ENCODE results near the gene PIH1D1.

PIH1D1 gene

DNA sequence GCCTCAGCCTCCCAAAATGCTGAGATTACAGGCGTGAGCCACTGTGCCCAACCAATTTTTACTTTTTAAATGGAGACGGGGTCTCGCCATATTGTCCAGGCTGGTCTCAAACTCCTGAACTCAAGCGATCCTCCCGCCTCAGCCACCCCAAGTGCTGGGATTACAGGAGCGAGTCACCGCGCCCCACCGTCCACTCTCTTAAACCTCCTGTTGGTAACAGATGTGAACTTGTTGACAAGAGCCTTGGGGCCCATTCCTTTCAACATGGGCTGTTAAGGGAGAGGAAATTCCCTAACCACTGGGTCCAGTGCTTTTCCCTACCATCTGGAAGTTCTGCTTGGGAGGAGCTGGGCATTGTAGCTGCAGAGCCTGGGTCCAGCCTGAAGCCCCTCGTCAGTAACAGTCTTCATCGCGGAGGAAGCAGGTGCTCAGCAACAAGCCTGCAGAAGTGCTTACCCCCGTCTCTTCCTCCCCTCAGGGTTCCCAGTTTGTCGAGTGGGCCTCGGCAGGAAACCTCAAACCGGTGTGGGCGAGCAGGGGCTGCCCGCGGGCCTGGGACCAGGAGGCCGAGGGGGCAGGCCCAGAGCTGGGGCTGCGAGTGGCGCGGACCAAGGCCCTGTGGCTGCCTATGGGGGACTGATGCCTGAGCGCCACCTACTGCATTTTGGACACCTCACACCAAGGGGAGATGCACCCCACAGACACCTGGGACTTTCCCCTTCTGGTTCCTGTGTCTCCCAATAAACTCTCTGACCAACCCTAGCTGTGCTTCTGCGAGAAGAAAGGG lies 18.4 kb upstream of the PIH1D1 start:
- peak overlapping the region; percentile 63 for H3K9ac ChIP-seq (ENCODE audit: low read depth, low read length, poor library complexity, severe bottlenecking)
- no peaks in the 10 kb centered on the region for H3K27me3 ChIP-seq (ENCODE audit: insufficient read depth, low read length, poor library complexity, severe bottlenecking)
- TF ChIP-seq, protein P1, sequence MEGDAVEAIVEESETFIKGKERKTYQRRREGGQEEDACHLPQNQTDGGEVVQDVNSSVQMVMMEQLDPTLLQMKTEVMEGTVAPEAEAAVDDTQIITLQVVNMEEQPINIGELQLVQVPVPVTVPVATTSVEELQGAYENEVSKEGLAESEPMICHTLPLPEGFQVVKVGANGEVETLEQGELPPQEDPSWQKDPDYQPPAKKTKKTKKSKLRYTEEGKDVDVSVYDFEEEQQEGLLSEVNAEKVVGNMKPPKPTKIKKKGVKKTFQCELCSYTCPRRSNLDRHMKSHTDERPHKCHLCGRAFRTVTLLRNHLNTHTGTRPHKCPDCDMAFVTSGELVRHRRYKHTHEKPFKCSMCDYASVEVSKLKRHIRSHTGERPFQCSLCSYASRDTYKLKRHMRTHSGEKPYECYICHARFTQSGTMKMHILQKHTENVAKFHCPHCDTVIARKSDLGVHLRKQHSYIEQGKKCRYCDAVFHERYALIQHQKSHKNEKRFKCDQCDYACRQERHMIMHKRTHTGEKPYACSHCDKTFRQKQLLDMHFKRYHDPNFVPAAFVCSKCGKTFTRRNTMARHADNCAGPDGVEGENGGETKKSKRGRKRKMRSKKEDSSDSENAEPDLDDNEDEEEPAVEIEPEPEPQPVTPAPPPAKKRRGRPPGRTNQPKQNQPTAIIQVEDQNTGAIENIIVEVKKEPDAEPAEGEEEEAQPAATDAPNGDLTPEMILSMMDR (conservative IDR thresholded peaks at IDR 0.05; ENCODE audit: low read length) = peak; percentile 84
- no peak for TF ChIP-seq EZH2phosphoT487 (IDR thresholded peaks at IDR 0.05; ENCODE audit: borderline replicate concordance)
- H3F3A ChIP-seq (ENCODE audit: low read depth) = peaks cover 19% of the 10 kb centered on the region
- no peaks in the 10 kb centered on the region for H3K9me3 ChIP-seq (ENCODE audit: insufficient read depth, low read depth, low read length)
- H3K4me2 ChIP-seq (ENCODE audit: low read depth, low read length, poor library complexity, severe bottlenecking) = peak overlapping the region; percentile 72
- H3K4me3 ChIP-seq (ENCODE audit: low read length, poor library complexity, severe bottlenecking) = peak overlapping the region; percentile 52
- no peak overlapping the region for H2AFZ ChIP-seq (ENCODE audit: low read length)
- peaks cover 49% of the 10 kb centered on the region for H3K4me1 ChIP-seq (ENCODE audit: insufficient read depth, low read length, poor library complexity, severe bottlenecking)
- H3K79me2 ChIP-seq (ENCODE audit: insufficient read depth, low read length) = no peaks in the 10 kb centered on the region
- H3K36me3 ChIP-seq (ENCODE audit: insufficient read depth, low read length) = no peaks in the 10 kb centered on the region
- no peaks in the 10 kb centered on the region for H3K9me2 ChIP-seq (replicated peaks; ENCODE audit: low read depth, low read length)
- no peaks in the 10 kb centered on the region for H4K20me1 ChIP-seq (ENCODE audit: insufficient read depth, low read length, poor library complexity, severe bottlenecking)

DNA sequence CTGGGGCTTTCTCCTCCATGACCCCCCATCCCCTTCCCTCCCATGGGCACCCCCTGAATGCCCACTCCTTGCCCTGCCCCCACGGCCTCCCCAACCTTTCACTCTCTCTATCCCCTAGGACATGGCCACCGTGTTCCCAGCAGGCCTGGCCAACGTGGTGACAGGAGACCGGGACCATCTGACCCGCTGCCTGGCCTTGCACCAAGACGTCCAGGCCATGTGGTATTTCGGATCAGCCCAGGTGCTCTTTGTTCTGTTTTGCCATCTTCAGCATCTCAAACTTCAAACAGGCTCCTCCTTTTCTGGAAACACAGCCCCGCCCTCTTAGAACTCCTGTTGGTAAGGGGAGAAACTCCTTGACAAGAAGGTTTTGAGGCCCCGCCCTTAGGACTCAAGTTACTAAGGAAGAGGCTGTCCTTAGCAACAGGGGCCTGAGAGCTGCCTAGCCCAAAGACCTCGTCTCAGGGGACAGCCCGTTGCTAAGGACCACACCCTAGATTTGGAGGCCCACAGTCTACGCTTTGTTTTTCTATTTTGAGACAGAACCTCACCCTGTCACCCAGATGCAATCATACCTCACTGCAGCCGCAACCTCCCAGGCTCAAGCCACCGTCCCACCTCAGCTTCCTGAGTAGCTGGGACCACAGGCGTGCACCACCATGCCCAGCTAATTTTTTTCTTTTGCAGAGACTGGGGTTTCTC lies 17.3 kb upstream of the PIH1D1 start:
- Histone ChIP-seq H4K20me1 (ENCODE audit: insufficient read depth, low read length, poor library complexity, severe bottlenecking) (no peaks in the 10 kb centered on the region), H3K36me3 (ENCODE audit: insufficient read depth, low read length) (no peaks in the 10 kb centered on the region; the same call in 1 of the 2 replicates), H3F3A (ENCODE audit: low read depth) (peaks cover 19% of the 10 kb centered on the region), H3K4me3 (ENCODE audit: low read length, poor library complexity, severe bottlenecking) (peak overlapping the region; percentile 66), H3K79me2 (ENCODE audit: insufficient read depth, low read length) (no peaks in the 10 kb centered on the region), H3K9ac (ENCODE audit: low read depth, low read length, poor library complexity, severe bottlenecking) (peak overlapping the region; percentile 55), H3K9me3 (ENCODE audit: insufficient read depth, low read depth, low read length) (no peaks in the 10 kb centered on the region), H3K4me2 (ENCODE audit: low read depth, low read length, poor library complexity, severe bottlenecking) (peak overlapping the region; percentile 72), H2AFZ (ENCODE audit: low read length) (no peak overlapping the region), H3K4me1 (ENCODE audit: insufficient read depth, low read length, poor library complexity, severe bottlenecking) (peaks cover 42% of the 10 kb centered on the region), H3K9me2 (replicated peaks; ENCODE audit: low read depth, low read length) (no peaks in the 10 kb centered on the region), H3K27me3 (ENCODE audit: insufficient read depth, low read length, poor library complexity, severe bottlenecking) (no peaks in the 10 kb centered on the region)
- TF ChIP-seq, protein P1 (conservative IDR thresholded peaks at IDR 0.05; ENCODE audit: low read length) = no peak
- no peak for TF ChIP-seq EZH2phosphoT487 (IDR thresholded peaks at IDR 0.05; ENCODE audit: borderline replicate concordance)

DNA sequence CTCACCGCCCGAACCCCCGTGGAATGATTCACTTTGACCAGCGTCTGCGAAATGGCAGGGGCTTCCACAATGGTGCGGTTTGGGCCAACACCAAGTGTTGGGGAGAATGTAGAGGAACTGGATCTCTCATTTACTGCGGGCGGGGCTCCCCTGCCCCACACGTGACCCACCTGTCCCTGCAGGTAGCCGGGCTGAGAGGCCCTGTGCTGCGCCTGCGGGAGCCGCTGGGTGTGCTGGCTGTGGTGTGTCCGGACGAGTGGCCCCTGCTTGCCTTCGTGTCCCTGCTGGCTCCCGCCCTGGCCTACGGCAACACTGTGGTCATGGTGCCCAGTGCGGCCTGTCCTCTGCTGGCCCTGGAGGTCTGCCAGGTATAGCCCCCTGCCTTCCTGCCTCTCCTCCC lies 16.6 kb upstream of the PIH1D1 start:
- no peak for TF ChIP-seq EZH2phosphoT487 (IDR thresholded peaks at IDR 0.05; ENCODE audit: borderline replicate concordance)
- TF ChIP-seq, protein P1 (conservative IDR thresholded peaks at IDR 0.05; ENCODE audit: low read length) = no peak
- no peaks in the 10 kb centered on the region for H3K9me2 ChIP-seq (replicated peaks; ENCODE audit: low read depth, low read length)
- H3K9me3 ChIP-seq (ENCODE audit: insufficient read depth, low read depth, low read length) = no peaks in the 10 kb centered on the region
- H3K4me3 ChIP-seq (ENCODE audit: low read length, poor library complexity, severe bottlenecking) = peak overlapping the region; percentile 66
- H3K4me2 ChIP-seq (ENCODE audit: low read depth, low read length, poor library complexity, severe bottlenecking) = peak overlapping the region; percentile 72
- peaks cover 36% of the 10 kb centered on the region for H3K4me1 ChIP-seq (ENCODE audit: insufficient read depth, low read length, poor library complexity, severe bottlenecking)
- no peaks in the 10 kb centered on the region; the same call in 1 of the 2 replicates for H3K36me3 ChIP-seq (ENCODE audit: insufficient read depth, low read length)
- no peak overlapping the region for H2AFZ ChIP-seq (ENCODE audit: low read length)
- H3F3A ChIP-seq (ENCODE audit: low read depth) = peaks cover 19% of the 10 kb centered on the region
- peak overlapping the region; percentile 55 for H3K9ac ChIP-seq (ENCODE audit: low read depth, low read length, poor library complexity, severe bottlenecking)
- no peaks in the 10 kb centered on the region for H3K27me3 ChIP-seq (ENCODE audit: insufficient read depth, low read length, poor library complexity, severe bottlenecking)
- H3K79me2 ChIP-seq (ENCODE audit: insufficient read depth, low read length) = no peaks in the 10 kb centered on the region
- H4K20me1 ChIP-seq (ENCODE audit: insufficient read depth, low read length, poor library complexity, severe bottlenecking) = no peaks in the 10 kb centered on the region

Data from Loucy (cell line).